ENCODE data around the gene CTNNBL1.

Gene CTNNBL1

DNA sequence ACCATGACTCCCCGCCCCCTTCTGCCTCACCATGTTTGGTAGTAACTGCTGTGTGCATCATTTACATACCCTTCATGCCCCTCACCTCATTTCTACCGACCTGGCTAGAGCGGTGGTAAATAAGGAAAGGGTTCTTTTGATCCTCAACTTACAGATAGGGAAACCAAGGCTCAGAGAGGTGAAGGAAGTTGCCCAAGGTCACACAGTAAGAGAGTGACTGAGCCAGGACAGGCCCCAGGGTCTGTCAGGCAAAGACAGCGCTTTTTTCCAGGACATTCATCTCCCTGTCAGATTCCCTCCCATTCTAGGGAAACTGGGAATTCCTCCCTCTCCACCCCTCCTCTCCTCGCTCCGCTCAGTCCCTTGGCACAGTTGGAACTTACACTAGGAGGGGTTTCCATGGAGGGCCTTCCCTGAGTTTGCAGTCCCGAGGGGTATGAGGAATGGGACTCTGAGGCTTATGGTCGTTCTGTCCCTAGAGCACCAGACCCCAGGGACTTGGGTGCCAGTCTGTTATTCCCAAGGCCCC is 211.1 kb downstream of the CTNNBL1 start:
- no peak for DNase-seq

DNA sequence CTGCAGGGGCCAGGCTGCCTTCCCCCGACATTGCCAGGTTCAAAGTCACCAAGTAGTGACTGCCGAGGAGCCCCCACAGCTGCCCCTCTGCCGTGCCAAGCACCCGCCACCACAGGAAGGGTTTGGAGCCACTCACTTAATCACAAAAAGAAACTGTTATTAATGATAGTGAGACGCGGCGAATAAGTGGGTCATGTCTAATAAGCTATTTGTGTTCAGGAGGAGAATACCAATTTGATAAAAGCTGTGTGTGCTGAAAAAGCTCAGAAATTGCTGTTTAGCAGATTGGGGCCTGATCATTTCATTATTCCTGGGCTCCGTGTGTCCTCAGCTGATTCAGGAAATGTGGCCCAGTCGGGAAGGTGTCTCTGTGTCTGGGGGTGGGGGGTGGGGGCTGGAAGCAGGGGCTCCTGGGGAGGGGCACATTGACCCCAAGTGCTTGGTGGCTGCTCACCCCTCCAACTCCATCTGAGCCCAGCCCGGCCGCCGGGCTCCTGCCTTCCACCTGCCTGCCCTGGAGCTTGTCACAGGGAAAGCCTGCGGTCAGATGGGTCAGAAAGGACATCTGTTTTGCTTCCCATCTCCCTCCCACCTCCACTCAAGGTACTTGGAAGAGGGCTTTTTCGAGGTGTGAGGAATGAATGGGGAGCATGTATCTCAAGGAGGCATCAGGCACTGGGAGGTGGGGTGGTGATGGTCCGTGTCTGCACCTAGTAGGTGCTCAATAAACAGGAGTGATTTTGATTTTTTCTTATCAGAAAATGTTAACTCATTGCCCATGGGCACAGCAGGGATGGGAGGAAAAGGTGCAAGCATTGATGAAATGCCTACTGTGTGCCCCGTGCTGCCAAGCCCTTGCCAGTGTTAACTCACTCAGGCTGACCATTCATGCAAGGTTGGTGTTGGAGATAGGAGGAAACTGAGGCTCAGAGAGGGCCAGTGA is 212.1 kb downstream of the CTNNBL1 start:
- no peak for DNase-seq

DNA sequence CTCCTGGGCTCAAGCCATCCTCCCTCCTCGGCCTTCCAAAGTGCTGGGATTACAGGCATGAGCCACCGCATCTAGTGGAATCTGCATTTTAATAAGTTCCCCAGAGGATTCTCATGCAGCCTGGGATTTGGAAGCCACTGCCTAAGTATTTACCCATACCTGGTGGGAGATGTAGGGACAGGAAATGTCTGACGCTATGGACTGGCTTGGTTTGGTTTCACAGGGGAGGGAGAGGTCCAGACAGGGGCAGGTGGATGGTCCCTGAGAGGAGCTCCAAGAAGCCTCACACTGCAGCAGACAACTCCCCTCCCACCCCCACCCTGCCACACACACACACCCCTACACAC is 213.5 kb downstream of the CTNNBL1 start:
- no peak for DNase-seq

DNA sequence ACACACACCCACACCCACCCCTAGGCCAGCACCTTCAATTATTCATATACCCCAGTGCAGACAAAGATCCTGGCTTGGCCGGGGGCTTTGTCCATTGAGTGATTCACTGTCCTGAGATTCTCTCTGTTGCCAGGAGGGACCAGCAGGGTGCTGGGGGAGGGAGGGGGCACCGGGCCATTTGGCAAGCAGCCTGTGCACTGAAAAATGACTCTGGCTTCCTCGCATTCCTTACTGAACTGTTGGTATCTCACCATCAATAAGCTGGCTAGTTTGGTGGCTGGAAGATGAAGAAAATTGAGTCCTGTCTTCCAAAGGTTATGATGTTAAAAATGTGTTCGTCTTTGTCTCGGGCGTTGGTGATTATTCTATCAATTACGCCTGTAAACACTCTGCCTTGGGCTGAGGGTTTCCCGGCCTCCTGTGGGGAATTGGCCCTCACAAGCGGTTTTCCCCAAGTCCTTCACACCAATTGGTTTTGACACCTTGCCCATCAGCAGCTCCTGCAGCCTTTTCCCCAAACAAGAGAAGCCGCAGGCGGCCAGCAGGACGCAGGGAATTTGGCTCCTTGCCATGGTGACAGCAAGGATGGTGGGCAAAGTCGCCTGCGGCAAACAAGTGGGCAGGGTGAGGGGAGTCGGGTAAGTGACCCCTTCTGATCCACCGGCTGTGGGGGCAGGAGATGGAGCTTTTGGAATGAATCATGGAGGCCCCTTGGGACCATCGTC is 214.0 kb downstream of the CTNNBL1 start:
- DNase-seq, result peak in 1 of 2 experiments; percentile 15

DNA sequence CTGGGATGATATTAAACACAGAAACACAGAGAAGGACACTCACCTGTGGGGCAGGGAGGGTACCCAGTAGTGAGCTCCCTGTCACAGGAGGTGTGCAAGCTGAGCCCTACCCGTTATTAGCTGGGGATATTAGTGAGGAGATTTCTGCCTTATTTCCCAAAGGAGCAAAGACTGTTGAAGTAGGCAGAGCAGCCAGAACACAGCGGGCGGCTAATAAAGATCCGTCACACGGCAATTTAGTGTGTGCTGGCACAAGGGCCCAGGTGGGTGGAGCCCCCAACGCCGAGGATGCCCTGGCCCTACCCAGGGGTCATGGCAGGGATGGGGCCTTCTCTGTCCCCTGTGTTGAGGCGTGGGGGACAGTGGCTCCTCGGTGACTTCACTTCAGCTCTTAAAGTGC is 217.4 kb downstream of the CTNNBL1 start:
- DNase-seq, result no peak

DNA sequence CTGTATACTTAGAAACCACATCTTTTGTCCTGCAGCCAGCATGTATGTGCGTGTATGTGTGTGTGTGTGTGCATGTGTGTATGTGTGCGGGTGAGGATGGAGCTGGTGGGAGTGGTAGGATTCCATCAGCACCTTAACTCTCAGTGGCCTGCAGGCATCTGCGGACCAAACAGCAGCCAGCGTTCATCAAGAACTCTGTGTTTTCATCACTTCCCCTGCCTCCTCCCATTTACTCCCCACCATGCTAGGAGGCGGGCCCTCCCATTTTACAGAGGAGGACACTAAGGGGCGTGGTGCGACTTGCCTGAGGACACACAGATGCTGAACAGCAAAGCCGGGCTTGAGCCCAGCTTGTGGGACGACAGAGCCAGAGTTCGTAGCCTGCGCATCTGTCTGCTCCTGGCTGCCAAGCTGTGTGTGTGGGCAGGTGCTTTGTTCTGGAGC is 218.0 kb downstream of the CTNNBL1 start:
- DNase-seq, result no peak

DNA sequence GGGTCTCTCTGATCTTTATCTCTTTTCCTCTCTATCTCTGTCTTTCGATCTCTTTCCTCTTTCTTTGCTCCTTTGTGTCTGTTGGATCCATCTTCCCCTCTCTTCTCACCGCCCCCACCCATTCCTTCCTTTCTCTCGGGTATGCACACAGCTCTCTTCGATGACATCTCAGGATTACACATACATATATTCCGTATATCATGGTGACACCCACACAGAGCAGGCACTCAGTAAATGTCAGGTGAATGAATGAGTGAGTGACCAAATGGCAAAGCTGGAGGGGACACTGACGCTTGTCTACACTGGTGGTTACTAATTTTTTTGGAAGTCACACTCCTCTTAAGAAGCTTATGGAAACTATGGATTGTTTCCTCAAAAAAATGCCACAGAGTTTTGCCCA is 219.0 kb downstream of the CTNNBL1 start:
- no peak for DNase-seq

DNA sequence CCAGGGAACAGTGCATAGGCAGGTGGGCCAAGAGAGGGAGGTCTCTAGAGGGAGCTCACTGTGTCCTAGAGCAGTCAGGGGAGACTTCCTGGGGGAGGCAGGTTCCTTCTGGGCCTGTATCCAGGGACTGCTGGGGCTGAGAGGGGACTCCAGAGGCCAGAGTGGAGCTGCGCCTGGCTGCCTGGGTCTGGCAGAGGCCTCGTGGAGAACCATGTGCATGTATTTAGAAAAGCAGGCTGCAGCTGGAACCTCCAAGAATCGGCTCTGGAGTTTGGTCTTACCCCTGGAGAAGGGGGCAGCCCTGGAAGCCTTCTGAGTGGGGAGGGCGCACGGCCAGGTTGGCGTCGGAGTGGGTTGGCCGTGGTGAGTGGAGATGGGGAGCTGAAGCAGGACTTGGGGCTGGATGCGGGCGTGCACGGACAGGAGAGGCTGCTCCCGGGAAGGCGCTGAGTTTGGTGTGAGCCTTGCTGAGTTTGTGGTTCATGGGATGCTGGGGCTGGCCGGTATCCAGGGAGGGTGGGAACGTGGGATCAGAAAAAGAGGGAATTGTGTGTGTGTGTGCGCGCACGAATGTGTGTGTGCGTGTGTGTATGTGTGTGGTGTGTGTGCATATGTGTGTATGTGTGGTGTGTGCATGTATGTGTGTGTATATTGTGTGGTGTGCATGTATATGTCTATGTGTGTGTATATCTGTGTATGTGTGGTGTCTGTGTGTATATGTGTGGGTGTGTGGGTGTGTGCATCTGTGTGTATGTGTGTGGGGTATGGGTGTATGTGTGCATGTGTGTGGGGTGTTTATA is 219.9 kb downstream of the CTNNBL1 start:
- no peak for DNase-seq

DNA sequence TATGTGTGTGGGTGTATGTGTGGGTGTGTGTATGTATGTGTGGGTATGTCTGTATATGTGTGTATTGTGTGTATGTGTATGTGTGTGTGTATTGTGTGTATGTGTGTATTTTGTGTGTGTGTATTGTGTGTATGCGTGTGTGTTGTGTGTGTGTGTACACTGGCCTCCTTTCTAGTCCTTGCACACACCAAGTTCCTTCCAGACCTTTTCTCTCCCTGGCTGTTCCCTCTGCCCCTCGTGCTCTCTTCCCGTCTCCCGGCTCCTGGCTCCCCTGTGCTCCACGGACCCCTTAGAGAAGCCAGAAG is 220.5 kb downstream of the CTNNBL1 start:
- no peak for DNase-seq

DNA sequence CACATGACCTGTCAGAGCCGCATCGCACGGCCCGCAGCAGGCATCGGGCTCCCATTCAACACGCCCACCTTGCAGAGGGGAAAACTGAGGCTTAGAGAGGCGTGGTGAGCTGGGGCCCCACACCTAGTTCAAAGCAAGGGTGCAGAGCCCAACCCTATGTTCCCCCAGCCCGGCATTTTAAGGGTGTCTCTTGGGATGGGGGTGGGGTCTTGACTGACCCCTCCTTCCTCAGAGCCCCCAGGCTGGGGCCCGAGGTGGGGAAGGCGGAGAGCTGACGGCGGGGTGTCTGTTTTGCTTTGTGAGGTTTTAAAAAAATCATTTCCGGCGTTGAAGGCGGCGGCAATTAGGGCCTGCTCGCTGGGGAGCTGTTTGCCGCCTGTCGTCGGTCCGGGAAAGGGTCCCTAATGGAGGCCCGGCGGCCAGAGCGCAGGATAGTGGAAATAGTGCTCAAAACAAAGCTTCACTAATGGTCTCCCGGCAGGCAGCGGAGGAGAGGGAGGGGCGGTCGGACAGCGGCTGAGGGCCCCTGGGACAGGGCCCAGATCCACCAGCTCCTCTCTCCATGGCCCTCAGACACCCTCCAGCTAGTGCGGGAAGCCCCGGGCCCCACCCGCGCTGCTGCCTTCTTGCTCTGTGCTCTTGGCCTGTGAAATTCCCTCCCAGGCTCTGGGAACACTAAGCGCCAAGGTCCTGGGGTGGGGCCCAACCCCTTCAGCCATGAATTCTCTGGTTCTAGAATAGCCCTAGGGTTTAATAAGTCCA is 221.0 kb downstream of the CTNNBL1 start:
- no peak for DNase-seq

DNA sequence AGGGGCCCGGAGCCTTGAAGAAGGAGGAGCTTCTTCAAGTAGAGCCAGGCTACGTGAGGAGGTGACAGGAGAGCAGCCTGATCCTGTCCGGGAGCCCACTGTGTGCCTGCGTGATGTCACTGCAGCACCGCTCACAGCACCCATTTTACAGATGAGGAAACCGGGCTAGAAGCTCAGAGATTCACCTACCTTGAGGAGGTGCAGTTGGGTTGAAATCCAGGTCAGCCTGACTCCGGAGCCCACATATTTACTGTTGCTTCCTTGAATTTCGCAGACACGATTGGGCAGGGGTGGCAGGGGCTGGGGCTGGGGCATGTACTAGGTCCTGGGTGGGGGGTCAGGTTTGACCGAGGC is 221.6 kb downstream of the CTNNBL1 start:
- DNase-seq, result no peak

DNA sequence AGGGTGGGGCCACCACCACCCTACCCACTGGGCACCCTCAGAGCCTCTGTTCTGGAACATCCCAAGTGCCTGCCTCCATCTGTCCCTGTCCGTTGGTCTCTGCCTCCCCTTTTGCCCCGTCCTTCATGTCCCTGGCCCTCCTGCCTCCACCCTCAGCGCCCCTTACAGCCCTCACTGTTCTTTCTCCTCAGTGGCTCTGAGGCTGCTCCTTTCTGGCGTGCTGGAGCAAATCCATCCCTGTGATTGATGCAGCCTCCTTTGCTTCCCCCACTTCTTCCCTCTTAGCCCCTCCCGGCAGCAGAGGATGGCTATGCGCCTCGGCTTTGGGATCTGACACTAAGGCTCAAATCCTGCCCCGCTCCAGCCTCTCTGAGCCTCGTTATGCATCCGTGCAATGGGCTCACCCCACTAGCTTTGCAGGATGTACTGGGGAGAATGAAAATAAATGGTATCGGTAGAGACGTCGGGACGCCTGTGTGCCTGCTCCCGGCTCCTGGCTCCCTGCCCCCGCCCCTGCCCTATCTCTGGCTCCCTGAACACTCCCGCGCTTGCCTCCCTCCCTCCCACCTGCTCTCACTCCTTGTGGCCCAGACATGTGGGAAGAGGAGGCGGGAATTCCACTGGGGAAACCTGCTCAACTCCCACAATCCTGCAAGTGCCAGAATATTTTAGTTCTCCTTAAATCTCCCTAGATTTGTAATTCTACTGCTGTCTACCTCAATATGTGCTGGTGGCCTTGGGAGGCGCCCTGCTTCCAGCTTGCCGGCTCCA is 222.2 kb downstream of the CTNNBL1 start:
- DNase-seq, result peak; percentile 16 to 21

DNA sequence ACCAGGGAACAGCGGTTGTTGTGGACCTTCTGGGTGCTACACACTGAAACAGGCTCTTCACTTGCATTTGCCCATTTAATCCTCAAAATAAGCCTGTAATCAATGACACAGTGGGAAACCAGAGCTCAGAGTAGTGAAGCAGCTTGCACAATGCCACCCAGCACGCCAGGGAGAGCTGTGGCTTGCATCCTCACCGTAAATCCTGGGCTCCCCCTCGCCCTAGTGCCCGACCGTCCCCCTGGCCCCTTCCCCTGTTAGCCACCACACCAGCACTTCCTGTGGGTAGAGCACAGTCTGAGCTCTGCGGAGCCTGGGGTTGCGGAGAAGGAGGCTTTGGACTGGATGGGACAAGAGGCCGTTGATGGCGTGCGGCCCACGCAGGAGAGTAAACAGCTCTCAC is 223.6 kb downstream of the CTNNBL1 start:
- DNase-seq, result no peak

DNA sequence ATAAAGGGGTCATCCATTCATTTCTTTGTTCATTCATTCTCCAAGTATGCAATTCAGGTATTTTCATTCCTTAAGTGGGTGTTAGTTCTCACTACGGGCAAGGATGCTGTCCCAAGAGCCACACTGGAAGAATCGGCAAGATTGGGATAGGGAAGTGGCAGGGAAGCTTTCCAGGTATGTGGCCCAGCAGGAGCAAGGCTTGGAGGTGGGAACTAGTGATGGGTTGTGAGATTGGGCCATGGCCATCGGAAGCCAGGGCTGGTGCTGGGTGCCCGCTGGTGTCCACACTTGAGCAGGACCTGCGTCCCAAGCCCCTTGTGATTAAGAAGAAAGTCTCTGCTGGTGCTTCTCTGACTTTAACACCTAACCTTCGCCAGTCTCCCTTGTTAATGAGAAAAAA is 224.2 kb downstream of the CTNNBL1 start:
- no peak for DNase-seq

DNA sequence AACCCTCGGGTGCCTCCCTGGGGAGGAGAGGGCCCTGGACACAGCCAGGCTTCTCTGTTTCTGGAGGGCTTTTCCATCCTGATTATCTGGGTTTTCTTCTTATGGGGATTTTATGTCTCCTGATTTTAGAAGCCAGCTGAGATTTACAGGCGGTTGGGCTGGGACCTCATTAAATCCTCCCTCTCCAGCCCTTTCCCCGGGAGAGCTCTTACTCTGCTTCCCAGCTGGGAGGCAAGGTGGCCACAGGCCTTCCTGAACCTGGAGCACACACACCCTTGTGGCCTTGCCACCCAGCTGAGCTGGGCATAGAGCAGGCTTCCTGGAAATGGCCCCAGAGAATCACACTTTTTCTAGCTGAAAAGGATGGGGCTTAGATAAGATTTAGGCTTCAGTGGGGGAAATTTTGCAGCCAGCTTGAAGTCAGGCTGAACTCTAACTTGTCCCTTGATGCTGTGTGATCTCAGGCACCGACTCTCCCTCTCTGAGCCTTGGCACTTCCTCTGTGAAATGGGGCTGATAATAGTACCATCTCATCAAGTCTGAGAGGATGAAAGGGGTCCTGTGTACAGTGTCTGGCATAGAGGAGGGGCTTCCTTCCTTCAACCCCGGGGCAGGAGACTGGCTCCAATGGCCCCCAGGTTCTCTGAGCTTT is 225.7 kb downstream of the CTNNBL1 start:
- no peak for DNase-seq

DNA sequence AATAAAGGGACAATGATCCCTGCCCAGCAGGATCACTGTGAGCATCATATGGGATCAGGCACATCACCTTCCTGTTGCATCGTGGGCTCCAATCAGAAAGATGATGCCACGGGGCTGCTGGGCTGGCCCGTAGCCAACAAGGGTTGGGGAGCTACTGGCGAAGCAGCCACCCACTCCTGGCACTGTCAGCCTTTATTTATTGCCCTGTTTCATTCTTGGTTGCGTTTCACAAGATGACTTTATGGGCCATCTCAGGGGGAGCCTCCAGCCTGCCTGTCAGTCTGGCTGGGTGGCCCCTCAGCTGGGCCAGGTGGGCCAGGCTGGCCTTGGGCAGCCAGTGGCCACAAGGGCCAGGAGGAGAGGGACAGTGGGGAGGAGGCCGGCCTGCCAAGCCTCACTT is 226.4 kb downstream of the CTNNBL1 start:
- DNase-seq, result no peak

DNA sequence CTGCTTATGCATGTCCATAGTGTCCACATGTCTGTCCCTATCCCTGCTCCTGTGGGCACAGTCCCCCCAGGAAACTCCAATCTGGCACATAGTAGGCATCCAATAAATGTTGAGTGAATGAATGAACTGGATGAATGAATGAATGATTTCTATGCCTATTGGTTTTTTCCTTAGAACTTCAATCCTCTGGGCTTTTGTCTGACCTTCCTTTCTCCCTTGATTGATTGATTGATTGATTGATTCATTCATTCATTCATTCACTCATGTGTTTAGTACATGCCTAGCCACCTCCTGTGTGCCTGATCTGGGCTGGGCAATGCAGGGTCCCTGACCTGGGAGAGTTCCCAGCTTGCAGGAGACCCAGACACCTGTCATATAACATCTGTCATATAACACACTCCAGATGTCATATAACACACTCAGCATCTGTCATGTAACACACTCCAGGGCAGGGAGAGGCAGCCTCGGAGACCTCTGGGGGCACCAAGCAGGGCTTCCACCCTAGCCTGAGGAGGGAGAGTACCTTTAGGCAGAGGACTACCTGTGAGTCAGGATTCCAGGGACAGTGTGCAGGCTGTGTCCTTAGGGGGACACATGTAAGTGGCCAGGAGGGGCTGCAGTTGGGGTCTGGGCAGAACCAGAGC is 227.0 kb downstream of the CTNNBL1 start:
- no peak for DNase-seq

DNA sequence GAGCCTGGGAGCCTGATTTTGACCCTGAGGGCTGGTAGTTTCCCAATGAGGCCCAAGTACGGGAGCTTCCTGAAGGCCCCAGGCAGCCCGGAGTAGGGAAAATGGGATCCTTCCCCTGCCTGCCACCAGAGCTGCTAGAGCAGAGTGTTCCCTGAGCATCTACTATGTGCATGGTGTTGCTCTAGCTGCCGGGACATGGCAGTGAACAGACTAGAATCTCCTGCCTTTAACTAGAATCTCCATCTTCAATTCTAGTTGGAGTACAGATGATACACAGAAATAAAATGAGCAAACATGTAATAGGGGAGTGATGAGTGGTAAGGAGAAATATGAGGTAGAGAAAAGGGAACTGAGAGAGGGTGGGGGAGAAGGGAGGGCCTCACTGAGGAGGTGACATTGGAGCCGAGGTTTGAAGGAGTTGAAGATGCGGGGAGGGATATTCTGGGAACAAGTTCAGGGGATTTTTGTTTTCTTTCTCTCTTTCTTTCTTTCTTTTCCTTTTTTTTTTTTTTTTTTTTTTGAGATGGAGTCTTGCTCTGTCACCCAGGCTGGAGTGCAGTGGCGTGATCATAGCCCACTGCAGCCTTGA is 227.6 kb downstream of the CTNNBL1 start:
- DNase-seq, result no peak

Measured in NCI-H187 (cell line).